HG03139 (cell line): Measurements from ENCODE around the gene CHIT1.
"Not testable (repeated sequence)": the region's sequence is repeated elsewhere in the genome, so short reads cannot be mapped to it uniquely, and the experiment has no call there.

Experiments used
- ATAC-seq: cut with Tn5 transposase; IDR thresholded peaks from one replicate; pipeline ENCODE4 v1.9.1; 2021; ENCODE audit not compliant: unreplicated experiment

The CHIT1 gene

DNA sequence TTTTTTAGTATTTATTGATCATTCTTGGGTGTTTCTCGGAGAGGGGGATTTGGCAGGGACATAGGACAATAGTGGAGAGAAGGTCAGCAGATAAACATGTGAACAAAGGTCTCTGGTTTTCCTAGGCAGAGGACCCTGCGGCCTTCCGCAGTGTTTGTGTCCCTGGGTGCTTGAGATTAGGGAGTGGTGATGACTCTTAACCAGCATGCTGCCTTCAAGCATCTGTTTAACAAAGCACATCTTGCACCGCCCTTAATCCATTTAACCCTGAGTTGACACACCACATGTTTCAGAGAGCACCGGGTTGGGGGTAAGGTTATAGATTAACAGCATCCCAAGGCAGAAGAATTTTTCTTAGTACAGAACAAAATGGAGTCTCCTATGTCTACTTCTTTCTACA is 36.7 kb upstream of the CHIT1 start:
- not testable (repeated sequence) for ATAC-seq

DNA sequence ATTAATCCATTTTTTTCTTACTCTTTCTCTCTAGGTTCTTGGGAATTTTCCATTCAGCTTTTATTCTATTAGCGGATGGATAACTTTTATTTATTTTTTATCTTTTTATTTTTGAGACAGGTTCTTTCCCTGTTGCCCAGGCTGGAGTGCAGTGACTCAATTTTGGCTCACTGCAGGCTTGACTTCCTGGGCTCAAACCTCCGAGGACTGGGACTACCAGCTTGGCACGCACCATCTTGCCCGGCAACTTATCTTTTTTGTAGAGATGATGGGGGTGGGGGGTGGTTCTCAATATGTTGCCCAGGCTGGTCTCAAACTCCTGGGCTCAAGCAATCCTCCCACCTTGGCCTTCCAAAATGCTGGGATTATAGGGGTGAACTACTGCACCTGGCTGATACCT is 36.1 kb upstream of the CHIT1 start:
- no peak for ATAC-seq

DNA sequence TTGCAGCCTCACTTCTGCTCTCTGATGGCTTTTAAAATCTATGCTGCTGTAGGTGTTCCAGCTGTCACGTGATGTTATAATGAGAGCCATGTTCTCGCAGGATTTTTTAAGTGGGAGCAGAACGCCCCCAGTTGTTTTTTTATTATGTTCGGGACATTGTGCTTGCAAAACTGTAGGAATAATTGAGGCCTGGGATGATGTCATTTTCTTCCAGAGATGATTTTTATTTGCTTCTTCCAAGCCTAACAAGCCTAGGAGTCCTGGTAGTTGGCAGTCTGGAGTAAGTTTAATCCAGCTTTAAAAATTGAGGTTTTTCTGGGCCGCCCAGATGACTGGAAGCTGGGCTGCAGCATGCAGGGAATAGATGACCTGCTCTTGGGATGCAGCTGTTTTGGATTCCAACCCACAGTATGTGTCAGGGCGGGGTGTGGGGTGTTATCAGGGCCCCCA is 34.6 kb upstream of the CHIT1 start:
- ATAC-seq = no peak

- no peak for ATAC-seq
Measured at GRCh38 chr1:203263496-203263895, 34.0 kb upstream of the CHIT1 start.

- ATAC-seq = not testable (repeated sequence)
Measured at GRCh38 chr1:203256636-203257035, 27.2 kb upstream of the CHIT1 start.

DNA sequence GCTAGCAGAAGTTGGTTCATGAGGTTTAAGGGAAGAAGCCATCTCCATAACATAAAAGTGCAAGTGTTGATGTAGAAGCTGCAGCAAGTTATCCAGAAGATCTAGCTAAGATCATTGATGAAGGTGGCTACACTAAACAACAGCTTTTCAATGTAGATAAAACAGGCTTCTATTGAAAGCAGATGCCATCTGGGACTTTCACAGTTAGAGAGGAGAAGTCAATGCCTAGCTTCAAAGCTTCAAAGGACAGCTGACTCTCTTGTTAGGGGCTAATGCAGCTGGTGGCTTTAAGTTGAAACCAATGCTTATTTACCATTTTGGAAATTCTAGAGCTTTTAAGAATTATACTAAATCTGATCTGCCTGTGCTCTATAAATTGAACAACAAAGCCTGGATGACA is 25.3 kb upstream of the CHIT1 start:
- not testable (repeated sequence) for ATAC-seq

DNA sequence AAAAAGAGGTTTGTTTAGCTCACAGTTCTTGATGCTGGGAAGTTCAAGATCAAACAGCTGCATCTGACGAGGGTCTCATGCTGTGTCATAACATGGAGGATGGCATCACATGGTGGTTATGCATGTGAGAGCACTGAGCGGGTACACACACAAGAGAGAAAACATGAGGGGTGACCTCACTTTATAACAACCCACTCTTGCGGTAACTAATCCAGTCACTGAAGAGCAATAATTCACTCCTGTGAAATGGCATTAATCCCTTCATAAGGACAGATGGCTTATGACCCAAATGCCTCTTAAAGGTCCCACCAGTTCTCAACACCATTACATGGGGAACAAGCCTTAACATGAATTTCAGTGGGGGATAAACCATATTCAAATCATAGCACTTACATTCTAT is 23.2 kb upstream of the CHIT1 start:
- no peak for ATAC-seq

DNA sequence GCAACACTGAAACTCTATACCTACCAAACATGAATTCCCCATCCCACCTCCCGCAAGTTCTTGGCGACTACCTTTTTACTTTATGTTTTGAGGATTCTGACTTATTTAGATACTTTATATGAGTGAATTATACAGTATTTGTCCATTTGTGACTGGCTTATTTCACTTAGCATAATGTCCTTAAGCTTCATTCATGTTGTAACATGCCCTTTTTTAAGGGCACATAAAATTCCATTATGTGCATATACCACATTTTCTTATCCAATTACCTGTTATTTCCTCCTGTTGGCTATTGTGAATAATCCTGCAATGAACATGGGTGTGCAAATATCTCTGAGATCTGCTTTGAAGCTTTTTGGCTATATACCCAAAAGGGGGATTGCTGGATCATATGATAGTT is 22.0 kb upstream of the CHIT1 start:
- no peak for ATAC-seq

DNA sequence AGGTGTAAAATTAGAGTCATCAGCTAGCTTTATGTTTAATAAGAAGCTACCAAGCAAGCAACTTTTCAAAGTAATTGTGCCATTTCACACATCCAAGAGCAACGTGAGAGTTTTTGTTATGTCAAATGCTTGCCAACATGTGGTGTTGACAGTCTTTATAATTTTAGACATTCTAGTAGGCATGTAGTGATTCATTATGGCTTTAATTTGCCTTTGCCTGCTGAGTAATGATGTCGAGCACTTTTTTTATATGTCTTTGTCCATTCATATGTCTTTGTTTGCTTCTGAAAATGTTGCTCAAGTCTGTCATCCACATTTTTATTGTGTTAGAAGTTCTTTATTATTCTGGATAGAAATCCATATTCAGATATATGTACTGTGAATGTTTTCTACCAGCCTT is 21.4 kb upstream of the CHIT1 start:
- no peak for ATAC-seq

DNA sequence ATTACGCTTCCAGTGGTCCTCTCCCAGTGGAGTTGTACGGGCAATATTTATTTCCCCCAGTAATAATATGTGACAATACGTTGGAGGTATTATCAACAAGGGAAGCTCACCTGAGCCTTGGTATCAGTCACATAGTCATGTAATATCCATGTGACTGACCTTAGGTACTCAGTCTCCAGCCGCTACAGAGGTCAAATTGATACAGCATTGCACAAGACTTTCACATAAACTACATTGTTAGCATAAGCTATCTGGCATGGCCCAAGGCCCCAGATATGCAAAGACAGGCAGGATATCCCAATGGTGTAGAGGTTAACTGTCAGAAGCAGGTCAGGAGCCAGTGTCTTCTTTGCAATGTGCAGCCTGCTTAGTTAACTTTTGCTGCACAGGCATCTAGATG is 15.3 kb upstream of the CHIT1 start:
- no peak for ATAC-seq

- ATAC-seq = not testable (repeated sequence)
Measured at GRCh38 chr1:203241708-203242107, 12.2 kb upstream of the CHIT1 start.

DNA sequence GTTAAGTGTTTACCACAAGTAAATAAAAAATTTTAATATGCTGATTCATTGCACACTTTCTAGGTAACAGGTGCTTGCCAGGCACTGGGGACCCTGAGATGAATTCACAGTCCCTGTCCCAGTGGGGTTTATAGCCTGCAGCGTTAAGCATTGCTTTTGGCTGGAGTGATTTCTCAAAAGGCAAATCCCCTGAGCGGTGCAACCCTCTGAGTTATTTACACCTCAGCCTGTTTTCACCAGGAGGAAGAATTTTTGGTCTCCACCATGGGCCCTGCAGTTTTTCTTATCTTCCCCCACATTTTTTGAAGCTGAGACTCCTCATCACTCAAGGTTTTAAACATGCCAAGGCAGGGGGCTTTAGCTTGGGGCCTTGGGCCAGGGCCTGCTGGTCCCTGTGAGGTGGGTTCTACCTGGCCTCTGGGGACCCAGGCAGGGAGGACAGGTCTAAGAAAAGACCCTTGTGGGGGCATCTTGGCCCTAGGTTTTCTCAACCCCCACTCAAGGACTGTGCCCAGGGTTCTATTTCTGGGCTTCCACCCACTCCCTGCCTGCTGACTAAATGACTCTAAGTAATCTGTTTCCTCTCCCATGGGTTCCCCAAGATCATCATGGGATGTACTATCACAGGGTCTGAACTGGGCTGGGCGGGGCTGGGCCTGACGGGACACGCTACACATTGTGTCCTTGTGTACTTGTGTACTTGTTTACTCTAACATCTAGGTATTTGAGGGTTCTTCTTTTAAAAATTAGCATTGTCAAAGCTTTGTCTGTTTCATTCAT is 10.2 kb upstream of the CHIT1 start:
- ATAC-seq = no peak

- no peak for ATAC-seq
Measured at GRCh38 chr1:203239081-203239480, 9.6 kb upstream of the CHIT1 start.

DNA sequence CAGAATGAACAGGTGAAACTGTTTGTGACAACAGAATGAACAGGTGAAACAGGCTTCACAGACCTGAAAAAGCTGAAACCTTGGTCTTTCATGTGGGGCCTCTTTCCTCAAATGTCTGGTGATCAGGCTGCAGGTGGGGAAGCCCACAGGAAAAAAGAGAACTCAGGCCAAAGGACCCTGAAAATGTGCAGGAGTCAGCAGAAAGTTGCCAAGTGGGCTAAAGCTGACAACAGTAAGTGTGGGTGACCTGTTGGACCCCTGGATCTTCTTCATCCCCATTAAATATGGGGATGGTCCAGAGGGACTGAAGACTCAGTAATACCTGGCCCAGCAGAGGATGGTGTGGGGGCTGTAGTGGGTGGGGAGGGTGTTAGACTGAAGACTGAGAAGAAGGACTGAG is 9.1 kb upstream of the CHIT1 start:
- ATAC-seq = no peak

DNA sequence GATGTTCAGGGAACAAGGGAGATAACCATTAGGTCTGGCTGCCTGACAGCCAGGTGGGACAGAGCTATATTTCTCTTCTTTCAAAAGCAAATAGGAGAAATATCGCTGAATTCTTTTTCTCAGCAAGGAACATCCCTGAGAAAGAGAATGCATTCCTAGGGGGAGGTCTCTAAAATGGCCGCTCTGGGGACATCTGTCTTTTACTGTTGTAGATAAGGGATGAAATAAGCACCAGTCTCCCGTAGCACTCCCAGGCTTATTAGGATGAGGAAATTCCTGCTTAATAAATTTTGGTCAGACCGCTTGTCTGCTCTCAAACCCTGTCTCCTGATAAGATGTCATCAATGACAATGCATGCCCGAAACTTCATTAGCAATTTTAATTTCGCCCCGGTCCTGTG is 5.4 kb upstream of the CHIT1 start:
- ATAC-seq = not testable (repeated sequence)

DNA sequence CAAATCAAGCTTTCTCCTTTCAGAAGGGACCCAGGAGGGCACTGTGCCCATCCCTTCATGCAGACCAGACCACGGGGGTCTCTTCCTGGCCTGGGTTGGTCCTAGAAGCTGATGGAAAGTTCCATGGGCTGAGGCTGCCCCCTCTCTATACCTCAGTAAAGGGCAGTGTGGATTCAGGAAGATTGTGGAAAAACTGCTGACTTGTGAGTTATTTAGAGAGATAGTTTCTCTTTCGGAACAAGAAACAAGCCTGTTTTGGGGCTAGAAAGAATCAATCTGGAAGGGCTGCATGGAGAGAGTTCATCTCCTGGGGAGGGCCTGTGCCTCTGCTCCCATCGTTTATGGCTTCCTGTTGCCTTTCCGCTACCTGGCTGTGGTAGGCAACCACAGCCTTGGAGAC is 803 bp downstream of the CHIT1 start:
- no peak for ATAC-seq

DNA sequence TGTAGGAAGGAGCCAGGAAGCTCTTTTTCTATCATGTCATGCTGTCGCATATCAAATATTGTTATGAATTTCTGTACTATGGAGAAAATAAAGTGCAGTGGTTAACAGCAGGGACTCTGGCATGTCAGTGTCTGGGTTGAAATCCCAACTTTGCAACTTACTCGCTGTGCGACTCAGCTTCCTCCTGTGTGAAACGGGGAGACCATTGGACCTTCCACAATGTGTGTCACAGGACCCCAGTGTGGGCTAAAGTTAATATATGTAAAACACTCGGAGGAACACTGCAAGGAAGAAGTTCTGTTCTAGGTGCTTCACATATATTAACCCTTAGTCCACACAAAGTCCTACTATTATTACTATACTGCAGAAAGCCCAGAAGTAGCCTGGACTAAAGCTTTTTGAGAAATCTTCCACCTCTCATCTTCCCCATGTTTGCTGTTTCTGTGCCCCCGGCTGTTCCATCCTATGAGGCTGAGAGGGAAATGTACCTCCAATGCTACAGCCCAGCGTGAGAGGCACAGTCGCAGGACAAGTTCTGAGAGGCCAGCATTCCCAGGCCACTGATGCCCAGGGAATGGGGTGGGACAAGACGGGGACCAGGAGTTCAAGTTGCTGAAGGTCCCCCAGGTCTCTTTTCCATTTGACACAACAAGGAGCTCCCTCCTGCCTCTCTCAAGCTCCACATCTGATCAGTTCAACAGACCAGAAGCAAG is 1.9 kb downstream of the CHIT1 start:
- ATAC-seq = no peak

DNA sequence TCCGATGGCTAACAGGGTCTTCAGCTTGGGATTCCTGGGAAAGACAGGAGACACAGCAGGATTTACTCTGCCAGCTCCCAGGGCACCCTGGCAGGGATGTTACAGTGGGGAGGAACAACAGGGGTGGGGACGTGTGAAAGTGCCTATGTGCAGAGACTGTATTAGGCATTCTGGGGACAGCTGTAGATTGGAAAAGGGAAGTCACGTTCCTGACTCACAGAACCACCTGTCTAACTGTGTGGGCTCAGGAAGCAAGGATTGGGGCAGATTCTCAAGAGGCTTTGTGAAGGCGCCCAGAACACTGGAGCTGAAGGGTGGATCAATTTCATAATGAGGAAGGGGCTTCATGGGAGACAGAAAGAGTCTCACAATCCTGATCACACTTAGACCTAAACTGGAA is 4.4 kb downstream of the CHIT1 start:
- no peak for ATAC-seq

- no peak for ATAC-seq
Measured at GRCh38 chr1:203223012-203223775, 6.3 kb downstream of the CHIT1 start.

- no peak for ATAC-seq
Measured at GRCh38 chr1:203219934-203220333, 9.5 kb downstream of the CHIT1 start.

DNA sequence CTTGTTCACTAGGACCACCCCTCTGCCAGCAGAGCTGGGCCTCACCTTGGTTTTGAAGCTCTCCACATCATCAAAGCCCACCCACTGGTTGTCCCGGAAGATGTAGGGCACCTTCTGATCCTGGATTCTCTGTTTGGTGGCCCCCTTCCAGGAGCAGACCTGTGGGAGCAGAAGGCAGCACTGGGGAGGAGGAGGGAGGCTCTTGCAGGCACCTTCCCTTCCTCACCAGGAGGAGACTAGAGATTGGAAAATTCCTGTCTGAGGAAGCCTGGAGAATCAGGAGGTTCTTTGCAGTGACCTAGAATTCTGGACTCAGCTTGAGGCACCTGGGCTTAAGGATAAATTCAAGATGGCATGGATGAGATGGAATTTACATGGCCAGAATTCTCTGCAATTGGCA is 10.3 kb downstream of the CHIT1 start:
- no peak for ATAC-seq

GRCh38 chr1:203217668-203218067 is 11.8 kb downstream of the CHIT1 start:
- ATAC-seq = no peak
